Upper lobe of left lung (tissue), 4 donors: Measurements from ENCODE around the gene CHIT1.

Experiments used
- CTCF ChIP-seq, 6 experiments: fragments of 450-650 bp in 4 of 6; fragments of 200-600 bp in 2 of 6; sonication (generic) in 2 of 6; IDR thresholded peaks; one replicate each; pipeline ENCODE4 v1.5.1; 2016 to 2019; ENCODE audit warnings: antibody characterized with exemption in 6 of 6
- EP300 ChIP-seq, 4 donors: sonication (generic); formaldehyde crosslinking; IDR thresholded peaks; one replicate each; pipeline ENCODE4 v1.5.1; 2017; ENCODE audit warnings: antibody characterized with exemption in 4 of 4, control low read depth in 2 of 4
- POLR2A ChIP-seq, 4 donors: fragments of 450-650 bp; IDR thresholded peaks; one replicate each; pipeline ENCODE4 v1.5.1; 2016 to 2017; ENCODE audit warnings: antibody characterized with exemption in 4 of 4, mild to moderate bottlenecking in 2 of 4
- POLR2AphosphoS5 ChIP-seq, 2 donors: sonication (generic); formaldehyde crosslinking; IDR thresholded peaks; one replicate each; pipeline ENCODE4 v1.5.1; 2017; ENCODE audit warnings: antibody characterized with exemption in 2 of 2

DNA sequence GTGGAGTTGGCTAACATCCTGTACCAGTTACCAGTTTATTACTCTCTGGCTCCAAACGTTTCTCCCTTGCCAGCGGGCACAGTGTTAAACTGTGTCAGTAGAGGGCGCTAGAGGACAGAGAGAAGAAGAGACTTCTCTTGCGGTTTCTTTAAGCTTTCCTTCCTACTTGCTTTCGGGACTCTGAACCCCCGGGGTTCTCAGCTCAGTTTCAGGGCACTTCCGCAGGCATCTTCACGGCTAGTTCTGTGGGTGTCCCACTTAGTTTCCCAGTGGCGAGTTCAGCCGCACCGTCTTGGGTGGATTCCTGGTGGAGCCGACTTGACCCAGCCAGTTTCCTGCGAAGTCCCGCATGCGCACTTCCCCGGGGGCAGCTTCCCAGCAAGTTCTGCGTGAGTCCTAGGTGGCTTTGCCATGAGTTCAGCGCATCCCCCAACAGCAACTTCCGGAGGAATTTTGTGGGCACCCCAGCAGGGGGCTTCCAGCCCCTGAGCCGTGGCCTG, 37.9 kb upstream of the CHIT1 start:
- TF ChIP-seq CTCF (IDR thresholded peaks at IDR 0.05) (peak; percentile 79 to 90 (median 88)), POLR2AphosphoS5 (IDR thresholded peaks at IDR 0.05) (no peak), EP300 (IDR thresholded peaks at IDR 0.05) (no peak), POLR2A (IDR thresholded peaks at IDR 0.05) (no peak)
